Fibroblast of skin of left biceps (primary cell): Measurements from ENCODE around the gene HEBP1.
"Not testable (repeated sequence)": the region's sequence is repeated elsewhere in the genome, so short reads cannot be mapped to it uniquely, and the experiment has no call there.

ENCODE experiments used
- DNase-seq, 2 experiments: peaks; one replicate each; pipeline ENCODE4 v3.0.0-alpha.2; 2013; ENCODE audit warnings: low read depth in 2 of 2

The HEBP1 gene

GRCh38 chr12:12999959-13000615 is at the start of gene HEBP1:
TSS of gene HEBP1 (minus strand) at chr12:13000265. CDS start at chr12:13000114, 151 bp downstream.
- DNase-seq, result peak; percentile 68 to 72

GRCh38 chr12:13049816-13050215 is 49.8 kb upstream of the HEBP1 start:
- no peak for DNase-seq

- no peak for DNase-seq
Observed at GRCh38 chr12:13046964-13047363, 46.9 kb upstream of the HEBP1 start.

- DNase-seq, result no peak
Observed at GRCh38 chr12:13045816-13046215, 45.8 kb upstream of the HEBP1 start.

- DNase-seq, result no peak
Observed at GRCh38 chr12:13044906-13045299, 44.8 kb upstream of the HEBP1 start.

- DNase-seq, result no peak
Observed at GRCh38 chr12:13044002-13044905, 44.2 kb upstream of the HEBP1 start, which contains the start of gene FAM234B. TSS of gene FAM234B (plus strand) at chr12:13044381. CDS start at chr12:13044404, 23 bp downstream.

GRCh38 chr12:13042666-13043230 is 42.7 kb upstream of the HEBP1 start:
- DNase-seq, result no peak

- DNase-seq, result no peak
Observed at GRCh38 chr12:13041224-13041623, 41.2 kb upstream of the HEBP1 start.

- no peak for DNase-seq
Observed at GRCh38 chr12:13039328-13039956, 39.4 kb upstream of the HEBP1 start.

GRCh38 chr12:13038491-13039161 is 38.6 kb upstream of the HEBP1 start:
- peak; percentile 65 to 70 for DNase-seq

GRCh38 chr12:13036881-13037280 is 36.8 kb upstream of the HEBP1 start:
- DNase-seq, result no peak

GRCh38 chr12:13035335-13035734 is 35.3 kb upstream of the HEBP1 start:
- DNase-seq, result not testable (repeated sequence)

GRCh38 chr12:13033476-13033875 is 33.4 kb upstream of the HEBP1 start:
- DNase-seq, result no peak

- DNase-seq, result no peak
Observed at GRCh38 chr12:13032164-13032563, 32.1 kb upstream of the HEBP1 start.

GRCh38 chr12:13030541-13031291 is 30.7 kb upstream of the HEBP1 start:
- no peak for DNase-seq

GRCh38 chr12:13028825-13029570 is 28.9 kb upstream of the HEBP1 start:
- DNase-seq, result no peak

- no peak for DNase-seq
Observed at GRCh38 chr12:13027508-13027907, 27.4 kb upstream of the HEBP1 start.

- DNase-seq, result no peak
Observed at GRCh38 chr12:13027032-13027431, 27.0 kb upstream of the HEBP1 start.

- DNase-seq, result no peak
Observed at GRCh38 chr12:13026286-13026685, 26.2 kb upstream of the HEBP1 start.

- no peak for DNase-seq
Observed at GRCh38 chr12:13024531-13024916, 24.5 kb upstream of the HEBP1 start.
